Measurements from ENCODE around the gene TMPRSS4. TPM values are rescaled to one million over a fixed set of nuclear protein-coding genes. Genes with fewer than 3 reads are reported as not detected.

The TMPRSS4 gene
- total RNA-seq, 5 donors from 2014 or later (not counting 1 experiment from before 2014, with no cell fraction given): 0.51 to 0.66 TPM; not detected in 3

GRCh38 chr11:118106789-118107335, 30.0 kb downstream of the TMPRSS4 start:
- Histone ChIP-seq H3K27ac (ENCODE audit: low read length) (no peak overlapping the region), H3K4me3 (ENCODE audit: control insufficient read depth in 1 of 2, extremely low read depth in 1 of 2, low read length in 1 of 2) (no peak overlapping the region), H3K9me3 (no peaks in the 10 kb centered on the region), H3K4me1 (ENCODE audit: control insufficient read depth in 1 of 2, extremely low read depth in 1 of 2, insufficient read depth in 2 of 2, low read length in 2 of 2) (no peaks in the 10 kb centered on the region), H3K27me3 (replicated peaks in 1 of 2; ENCODE audit: control insufficient read depth in 2 of 2, extremely low read depth in 1 of 2, insufficient read depth in 2 of 2, low read length in 1 of 2) (peaks cover 0 to 31% of the 10 kb centered on the region in 2 experiments), H3K36me3 (ENCODE audit: control insufficient read depth in 2 of 2, extremely low read depth in 1 of 2, insufficient read depth in 1 of 2, low read length in 1 of 2) (no peaks in the 10 kb centered on the region)
- H3K27ac Mint-ChIP-seq: no peak overlapping the region
- CTCF ChIA-PET: no interaction called here
- H3K4me1 Mint-ChIP-seq: no peaks in the 10 kb centered on the region
- WGBS (ENCODE audit: insufficient coverage): no CpG with 5 or more reads among the region's 2 CpGs
- ATAC-seq (replicated peaks in 1 of 4): no peak
- H3K9me3 Mint-ChIP-seq: no peaks in the 10 kb centered on the region
- POLR2A ChIA-PET: no interaction called here
- H3K36me3 Mint-ChIP-seq: no peaks in the 10 kb centered on the region
- DNase-seq: no peak
- H3K4me3 Mint-ChIP-seq: no peak overlapping the region
- H3K27me3 Mint-ChIP-seq: peaks cover 3 to 4% of the 10 kb centered on the region in 2 donors

GRCh38 chr11:118108513-118108912, 31.6 kb downstream of the TMPRSS4 start:
- no peak overlapping the region for H3K27ac Mint-ChIP-seq

GRCh38 chr11:118109231-118109630, 32.4 kb downstream of the TMPRSS4 start:
- H3K27ac Mint-ChIP-seq: no peak overlapping the region
- H3K36me3 Mint-ChIP-seq: no peaks in the 10 kb centered on the region
- H3K9me3 ChIP-seq: no peaks in the 10 kb centered on the region
- H3K27me3 Mint-ChIP-seq: peaks cover 3 to 9% of the 10 kb centered on the region in 2 donors
- H3K4me3 Mint-ChIP-seq: no peak overlapping the region
- ChIA-PET POLR2A (no interaction called here), CTCF (no interaction called here)
- DNase-seq (no peak), ATAC-seq (replicated peaks in 1 of 4) (no peak)
- H3K27ac ChIP-seq (ENCODE audit: low read length): no peak overlapping the region
- 78% methylated on average over 2 of the region's 2 CpGs for WGBS (ENCODE audit: insufficient coverage)
- no peaks in the 10 kb centered on the region for H3K36me3 ChIP-seq (ENCODE audit: control insufficient read depth in 2 of 2, extremely low read depth in 1 of 2, insufficient read depth in 1 of 2, low read length in 1 of 2)
- peaks cover 0 to 26% of the 10 kb centered on the region in 2 experiments for H3K27me3 ChIP-seq (replicated peaks in 1 of 2; ENCODE audit: control insufficient read depth in 2 of 2, extremely low read depth in 1 of 2, insufficient read depth in 2 of 2, low read length in 1 of 2)
- no peaks in the 10 kb centered on the region for H3K9me3 Mint-ChIP-seq
- H3K4me1 ChIP-seq (ENCODE audit: control insufficient read depth in 1 of 2, extremely low read depth in 1 of 2, insufficient read depth in 2 of 2, low read length in 2 of 2): no peaks in the 10 kb centered on the region
- H3K4me3 ChIP-seq (ENCODE audit: control insufficient read depth in 1 of 2, extremely low read depth in 1 of 2, low read length in 1 of 2): no peak overlapping the region
- H3K4me1 Mint-ChIP-seq: peaks cover 0 to 2% (median 1%) of the 10 kb centered on the region in 3 donors

More at GRCh38 chr11:118108513-118108912, 31.6 kb downstream of the TMPRSS4 start:
- ChIA-PET POLR2A (no interaction called here), CTCF (interaction anchor here in 1 of 2 donors (0.6 kb wide), 1 partner anchor 881 kb away, joined by 8 read pairs; no protein-coding TSS in a partner anchor)
- H3K36me3 ChIP-seq (ENCODE audit: control insufficient read depth in 2 of 2, extremely low read depth in 1 of 2, insufficient read depth in 1 of 2, low read length in 1 of 2): no peaks in the 10 kb centered on the region
- no peaks in the 10 kb centered on the region for H3K9me3 ChIP-seq
- DNase-seq (no peak), ATAC-seq (replicated peaks in 1 of 4) (no peak)
- Mint-ChIP-seq H3K36me3 (no peaks in the 10 kb centered on the region), H3K9me3 (no peaks in the 10 kb centered on the region), H3K27me3 (peaks cover 3 to 7% of the 10 kb centered on the region in 2 donors), H3K4me3 (no peak overlapping the region), H3K4me1 (no peaks in the 10 kb centered on the region)
- H3K4me3 ChIP-seq (ENCODE audit: control insufficient read depth in 1 of 2, extremely low read depth in 1 of 2, low read length in 1 of 2): no peak overlapping the region
- H3K27ac ChIP-seq (ENCODE audit: low read length): no peak overlapping the region
- WGBS (ENCODE audit: insufficient coverage): 97% methylated on average over 5 of the region's 5 CpGs
- H3K27me3 ChIP-seq (replicated peaks in 1 of 2; ENCODE audit: control insufficient read depth in 2 of 2, extremely low read depth in 1 of 2, insufficient read depth in 2 of 2, low read length in 1 of 2): peaks cover 0 to 25% of the 10 kb centered on the region in 2 experiments
- no peaks in the 10 kb centered on the region for H3K4me1 ChIP-seq (ENCODE audit: control insufficient read depth in 1 of 2, extremely low read depth in 1 of 2, insufficient read depth in 2 of 2, low read length in 2 of 2)

GRCh38 chr11:118111019-118111743, 34.3 kb downstream of the TMPRSS4 start:
- Mint-ChIP-seq H3K36me3 (no peaks in the 10 kb centered on the region), H3K4me1 (peaks cover 6 to 13% (median 6%) of the 10 kb centered on the region in 3 donors), H3K27me3 (peaks cover 11 to 12% of the 10 kb centered on the region in 2 donors), H3K4me3 (no peak overlapping the region), H3K9me3 (no peaks in the 10 kb centered on the region), H3K27ac (no peak overlapping the region)
- no peak overlapping the region for H3K4me3 ChIP-seq (ENCODE audit: control insufficient read depth in 1 of 2, extremely low read depth in 1 of 2, low read length in 1 of 2)
- H3K27me3 ChIP-seq (replicated peaks in 1 of 2; ENCODE audit: control insufficient read depth in 2 of 2, extremely low read depth in 1 of 2, insufficient read depth in 2 of 2, low read length in 1 of 2): peaks cover 0 to 39% of the 10 kb centered on the region in 2 experiments
- POLR2A ChIA-PET: no interaction called here
- CTCF ChIA-PET: no interaction called here
- ATAC-seq (replicated peaks in 1 of 4) (no peak), DNase-seq (no peak)
- H3K9me3 ChIP-seq: no peaks in the 10 kb centered on the region
- H3K4me1 ChIP-seq (ENCODE audit: control insufficient read depth in 1 of 2, extremely low read depth in 1 of 2, insufficient read depth in 2 of 2, low read length in 2 of 2): no peaks in the 10 kb centered on the region
- H3K27ac ChIP-seq (ENCODE audit: low read length): no peak overlapping the region
- no peaks in the 10 kb centered on the region for H3K36me3 ChIP-seq (ENCODE audit: control insufficient read depth in 2 of 2, extremely low read depth in 1 of 2, insufficient read depth in 1 of 2, low read length in 1 of 2)
- WGBS (ENCODE audit: insufficient coverage): 93% methylated on average over 3 of the region's 8 CpGs

GRCh38 chr11:118111744-118112035, 34.8 kb downstream of the TMPRSS4 start:
- peaks cover 0 to 39% of the 10 kb centered on the region in 2 experiments for H3K27me3 ChIP-seq (replicated peaks in 1 of 2; ENCODE audit: control insufficient read depth in 2 of 2, extremely low read depth in 1 of 2, insufficient read depth in 2 of 2, low read length in 1 of 2)
- no peak for DNase-seq
- Mint-ChIP-seq H3K4me3 (no peak overlapping the region), H3K4me1 (peaks cover 6 to 13% (median 6%) of the 10 kb centered on the region in 3 donors), H3K27me3 (peaks cover 11 to 12% of the 10 kb centered on the region in 2 donors), H3K9me3 (no peaks in the 10 kb centered on the region), H3K36me3 (no peaks in the 10 kb centered on the region), H3K27ac (no peak overlapping the region)
- ATAC-seq (replicated peaks in 1 of 4): no peak
- WGBS (ENCODE audit: insufficient coverage): 88% methylated on average over 1 of the region's 6 CpGs
- CTCF ChIA-PET: no interaction called here
- POLR2A ChIA-PET: no interaction called here
- no peaks in the 10 kb centered on the region for H3K4me1 ChIP-seq (ENCODE audit: control insufficient read depth in 1 of 2, extremely low read depth in 1 of 2, insufficient read depth in 2 of 2, low read length in 2 of 2)
- no peaks in the 10 kb centered on the region for H3K36me3 ChIP-seq (ENCODE audit: control insufficient read depth in 2 of 2, extremely low read depth in 1 of 2, insufficient read depth in 1 of 2, low read length in 1 of 2)
- H3K27ac ChIP-seq (ENCODE audit: low read length): no peak overlapping the region
- no peaks in the 10 kb centered on the region for H3K9me3 ChIP-seq
- no peak overlapping the region for H3K4me3 ChIP-seq (ENCODE audit: control insufficient read depth in 1 of 2, extremely low read depth in 1 of 2, low read length in 1 of 2)

GRCh38 chr11:118112711-118113430, 36.0 kb downstream of the TMPRSS4 start:
- CTCF ChIA-PET: interaction anchor here in 1 of 2 donors (0.6 kb wide), 1 partner anchor 166 kb away, joined by 3 read pairs; no protein-coding TSS in a partner anchor
- no peak overlapping the region for H3K27ac Mint-ChIP-seq
- no peak for ATAC-seq (replicated peaks in 1 of 4)
- H3K27ac ChIP-seq (ENCODE audit: low read length): no peak overlapping the region
- peaks cover 13 to 15% (median 13%) of the 10 kb centered on the region in 3 donors for H3K4me1 Mint-ChIP-seq
- H3K4me3 ChIP-seq (ENCODE audit: control insufficient read depth in 1 of 2, extremely low read depth in 1 of 2, low read length in 1 of 2): no peak overlapping the region
- no peaks in the 10 kb centered on the region for H3K9me3 Mint-ChIP-seq
- peaks cover 0 to 3% of the 10 kb centered on the region in 2 experiments for H3K4me1 ChIP-seq (ENCODE audit: control insufficient read depth in 1 of 2, extremely low read depth in 1 of 2, insufficient read depth in 2 of 2, low read length in 2 of 2)
- no peaks in the 10 kb centered on the region for H3K36me3 Mint-ChIP-seq
- POLR2A ChIA-PET: no interaction called here
- no peak for DNase-seq
- H3K27me3 ChIP-seq (replicated peaks in 1 of 2; ENCODE audit: control insufficient read depth in 2 of 2, extremely low read depth in 1 of 2, insufficient read depth in 2 of 2, low read length in 1 of 2): peaks cover 0 to 44% of the 10 kb centered on the region in 2 experiments
- H3K27me3 Mint-ChIP-seq: peaks cover 12 to 14% of the 10 kb centered on the region in 2 donors
- no peaks in the 10 kb centered on the region for H3K9me3 ChIP-seq
- no peaks in the 10 kb centered on the region for H3K36me3 ChIP-seq (ENCODE audit: control insufficient read depth in 2 of 2, extremely low read depth in 1 of 2, insufficient read depth in 1 of 2, low read length in 1 of 2)
- WGBS (ENCODE audit: insufficient coverage): 89% methylated on average over 7 of the region's 11 CpGs
- no peak overlapping the region for H3K4me3 Mint-ChIP-seq
